DND-41 (cell line): ENCODE measurements around the gene ANGEL2.

Source experiments
- ATAC-seq: fragments of 200-7000 bp; cut with Tn5 transposase; 3 replicates; pipeline ENCODE4 v1.9.1; 2021; ENCODE audit warnings: low read depth; ENCODE audit not compliant: insufficient read depth
- DNase-seq: peaks from one replicate; pipeline ENCODE4 v3.0.0-alpha.2; 2020
- H2AFZ ChIP-seq: 2 replicates; pipeline ENCODE4 v1.6.0; 2012; ENCODE audit warnings: low read depth, low read length
- H3K27ac ChIP-seq: 2 replicates; pipeline ENCODE4 v1.5.1; 2012; ENCODE audit warnings: low read length, inconsistent platforms
- H3K27me3 ChIP-seq: fragments of 200-600 bp; sonication (generic); 2 replicates; pipeline ENCODE4 v1.6.0; 2012; ENCODE audit warnings: low read length, mild to moderate bottlenecking, inconsistent platforms; ENCODE audit not compliant: insufficient read depth, poor library complexity
- H3K36me3 ChIP-seq: 2 replicates; pipeline ENCODE4 v1.5.1; 2012; ENCODE audit warnings: low read length, inconsistent platforms; ENCODE audit not compliant: insufficient read depth
- H3K4me1 ChIP-seq: 2 replicates; pipeline ENCODE4 v1.5.1; 2012; ENCODE audit warnings: mild to moderate bottlenecking, low read length; ENCODE audit not compliant: insufficient read depth
- H3K4me2 ChIP-seq: 2 replicates; pipeline ENCODE4 v1.6.0; 2012; ENCODE audit warnings: mild to moderate bottlenecking, moderate library complexity, low read length, inconsistent platforms; ENCODE audit not compliant: insufficient read depth
- H3K4me3 ChIP-seq, 2 experiments: fragments of 200-600 bp in 1 of 2; shearing (Covaris generic) in 1 of 2; 2 replicates each; pipeline ENCODE4 v1.5.1; 2012 to 2016; ENCODE audit warnings: inconsistent platforms in 2 of 2, low read length in 2 of 2, mild to moderate bottlenecking in 2 of 2, low read depth in 1 of 2, moderate library complexity in 1 of 2
- H3K79me2 ChIP-seq: 2 replicates; pipeline ENCODE4 v1.6.0; 2012; ENCODE audit warnings: low read length, inconsistent platforms; ENCODE audit not compliant: insufficient read depth
- H3K9ac ChIP-seq: 2 replicates; pipeline ENCODE4 v1.6.0; 2012; ENCODE audit warnings: low read depth, mild to moderate bottlenecking, inconsistent platforms, low read length, moderate library complexity
- H3K9me3 ChIP-seq: 2 replicates; pipeline ENCODE4 v1.5.1; 2012; ENCODE audit warnings: low read length, moderate library complexity, mild to moderate bottlenecking, inconsistent platforms; ENCODE audit not compliant: insufficient read depth, severe bottlenecking
- H4K20me1 ChIP-seq: 2 replicates; pipeline ENCODE4 v1.6.0; 2012; ENCODE audit warnings: low read length; ENCODE audit not compliant: insufficient read depth
- CTCF ChIP-seq: IDR thresholded peaks from 2 replicates; pipeline ENCODE4 v1.5.1; 2012; ENCODE audit warnings: borderline replicate concordance, low read length, moderate library complexity, mild to moderate bottlenecking; ENCODE audit not compliant: poor library complexity, severe bottlenecking; ENCODE audit errors: extremely low read depth
- EZH2 ChIP-seq: IDR thresholded peaks from 3 replicates; pipeline ENCODE4 v1.6.1; 2012; ENCODE audit warnings: borderline replicate concordance, low read depth, mild to moderate bottlenecking, moderate library complexity, low read length, inconsistent platforms; ENCODE audit not compliant: severe bottlenecking

Gene ANGEL2

DNA sequence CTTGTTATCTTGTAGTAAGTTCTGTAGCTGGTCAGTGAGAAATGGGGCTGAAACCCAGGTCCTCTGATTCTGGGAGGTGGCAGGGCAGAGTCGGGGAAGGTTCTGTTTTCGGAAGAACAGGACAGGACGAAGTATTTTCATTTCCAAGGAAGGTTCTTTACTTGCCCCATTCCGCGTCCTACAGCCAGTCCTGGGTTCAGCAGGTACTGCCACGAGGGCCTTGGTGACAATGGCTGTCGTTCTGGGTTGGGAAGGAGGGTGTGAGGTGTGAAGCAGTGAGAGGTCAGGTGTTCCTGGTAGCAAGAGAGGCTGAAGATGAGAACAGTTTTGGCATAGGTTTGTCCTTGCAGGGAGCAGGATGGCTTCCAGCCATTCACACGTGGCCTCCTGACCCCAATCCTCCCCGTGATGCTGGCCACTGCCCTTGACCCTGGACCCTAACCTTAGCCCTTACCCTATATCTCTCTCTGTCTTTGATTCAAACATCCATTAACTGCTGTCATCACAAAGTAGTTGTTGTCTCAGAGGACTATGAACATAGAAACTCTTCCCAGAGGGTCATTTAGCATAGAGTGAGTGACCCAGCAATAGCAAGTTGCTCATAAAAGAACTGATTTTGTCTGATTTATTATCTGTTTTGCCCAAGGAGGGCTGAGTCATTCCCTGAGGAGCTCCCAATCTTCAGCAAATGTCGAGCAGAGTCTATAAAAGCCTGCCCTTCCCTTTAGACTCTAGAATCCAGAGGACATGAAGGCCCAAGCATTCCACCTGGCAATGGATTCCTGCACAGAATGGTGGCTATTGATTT is 40.4 kb downstream of the ANGEL2 start:
- H3K4me3 ChIP-seq, result no peak overlapping the region
- no peaks in the 10 kb centered on the region for H3K79me2 ChIP-seq
- peaks cover 5% of the 10 kb centered on the region for H3K27me3 ChIP-seq
- no peak for TF ChIP-seq CTCF
- TF ChIP-seq EZH2, result no peak
- H3K9ac ChIP-seq, result no peak overlapping the region
- H3K9me3 ChIP-seq, result no peaks in the 10 kb centered on the region
- no peaks in the 10 kb centered on the region for H4K20me1 ChIP-seq
- no peak overlapping the region for H3K4me2 ChIP-seq
- no peak overlapping the region for H3K27ac ChIP-seq
- ATAC-seq, result no peak
- no peaks in the 10 kb centered on the region for H3K4me1 ChIP-seq
- no peak overlapping the region for H2AFZ ChIP-seq
- no peak for DNase-seq
- H3K36me3 ChIP-seq, result no peaks in the 10 kb centered on the region

DNA sequence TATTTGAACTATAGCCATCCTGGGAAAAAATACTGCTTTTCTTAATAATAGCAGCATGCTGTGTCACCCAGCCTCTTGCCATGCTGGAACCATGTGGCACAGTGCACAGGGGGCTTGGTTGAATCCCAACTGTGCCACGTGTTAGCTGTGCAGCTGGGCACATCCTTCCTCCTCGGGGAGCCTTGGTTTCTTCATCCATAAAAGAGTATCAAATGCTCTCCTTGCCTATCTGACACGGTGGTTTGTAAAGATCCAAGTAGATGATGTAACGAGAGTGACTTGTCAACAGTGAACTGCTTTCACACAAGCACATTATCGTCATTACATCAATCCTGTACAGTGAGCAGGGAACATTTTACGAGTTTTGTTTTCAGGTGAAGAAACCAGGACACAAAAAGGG is 41.0 kb downstream of the ANGEL2 start:
- Histone ChIP-seq H3K79me2 (no peaks in the 10 kb centered on the region), H4K20me1 (no peaks in the 10 kb centered on the region), H3K27ac (no peak overlapping the region), H3K4me3 (no peak overlapping the region), H3K4me2 (no peak overlapping the region), H3K4me1 (no peaks in the 10 kb centered on the region), H3K27me3 (peaks cover 5% of the 10 kb centered on the region), H3K36me3 (no peaks in the 10 kb centered on the region), H2AFZ (no peak overlapping the region), H3K9ac (no peak overlapping the region), H3K9me3 (no peaks in the 10 kb centered on the region)
- no peak for DNase-seq
- TF ChIP-seq EZH2 (no peak), CTCF (no peak)
- ATAC-seq, result no peak

DNA sequence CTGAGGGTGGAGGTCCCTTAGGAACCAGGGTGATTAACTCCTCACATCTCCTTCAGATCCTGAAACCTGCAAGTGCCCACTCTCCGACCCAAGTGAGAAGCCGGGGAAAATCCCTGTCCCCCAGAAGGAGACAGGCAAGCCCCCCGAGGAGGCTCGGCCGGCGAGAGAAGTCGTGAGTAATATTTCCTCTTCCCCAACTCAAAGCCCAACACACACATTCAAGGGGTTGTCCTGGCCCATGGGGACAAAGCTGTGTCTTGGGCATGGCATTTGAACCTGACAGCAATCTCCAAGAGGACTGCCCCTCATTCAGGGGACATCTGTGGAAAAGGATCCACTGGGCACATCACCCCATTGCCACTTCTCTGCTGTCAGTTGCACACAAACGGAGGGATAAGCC is 41.8 kb downstream of the ANGEL2 start:
- H3K27me3 ChIP-seq, result peaks cover 5% of the 10 kb centered on the region
- H3K36me3 ChIP-seq, result no peaks in the 10 kb centered on the region
- no peak overlapping the region for H3K27ac ChIP-seq
- H3K79me2 ChIP-seq, result no peaks in the 10 kb centered on the region
- no peaks in the 10 kb centered on the region for H3K4me1 ChIP-seq
- DNase-seq, result no peak
- H3K9me3 ChIP-seq, result no peaks in the 10 kb centered on the region
- no peak overlapping the region for H2AFZ ChIP-seq
- no peak for ATAC-seq
- H3K9ac ChIP-seq, result no peak overlapping the region
- H4K20me1 ChIP-seq, result no peaks in the 10 kb centered on the region
- TF ChIP-seq CTCF (no peak), EZH2 (no peak)
- no peak overlapping the region for H3K4me2 ChIP-seq
- H3K4me3 ChIP-seq, result no peak overlapping the region
